Activated naive CD8-positive, alpha-beta T cell treated with anti-CD3 and anti-CD28 coated beads, Interleukin-2, amount 50 U/mL, for 24 hours (primary cell): Measurements from ENCODE around the gene HOXB4.

Experiments used
- ATAC-seq: fragments of 150-1000 bp; cut with Tn5 transposase; one replicate; pipeline ENCODE4 v1.10.0; 2021
- DNase-seq: peaks from one replicate; pipeline ENCODE4 v3.0.0; 2021
- H3K27ac Mint-ChIP-seq: one replicate; pipeline ENCODE4 v1.8.0; 2021; ENCODE audit warnings: mild to moderate bottlenecking, mixed read lengths
- H3K27me3 Mint-ChIP-seq: one replicate; pipeline ENCODE4 v1.8.0; 2021; ENCODE audit warnings: mixed read lengths
- H3K36me3 Mint-ChIP-seq: one replicate; pipeline ENCODE4 v1.8.0; 2021; ENCODE audit warnings: low read depth, mixed read lengths
- H3K4me1 Mint-ChIP-seq: one replicate; pipeline ENCODE4 v1.8.0; 2021; ENCODE audit warnings: mixed read lengths
- H3K4me3 Mint-ChIP-seq: one replicate; pipeline ENCODE4 v1.8.0; 2021; ENCODE audit warnings: mild to moderate bottlenecking, moderate library complexity, mixed read lengths
- H3K9me3 Mint-ChIP-seq: one replicate; pipeline ENCODE4 v1.8.0; 2021; ENCODE audit warnings: mixed read lengths

Gene HOXB4

DNA sequence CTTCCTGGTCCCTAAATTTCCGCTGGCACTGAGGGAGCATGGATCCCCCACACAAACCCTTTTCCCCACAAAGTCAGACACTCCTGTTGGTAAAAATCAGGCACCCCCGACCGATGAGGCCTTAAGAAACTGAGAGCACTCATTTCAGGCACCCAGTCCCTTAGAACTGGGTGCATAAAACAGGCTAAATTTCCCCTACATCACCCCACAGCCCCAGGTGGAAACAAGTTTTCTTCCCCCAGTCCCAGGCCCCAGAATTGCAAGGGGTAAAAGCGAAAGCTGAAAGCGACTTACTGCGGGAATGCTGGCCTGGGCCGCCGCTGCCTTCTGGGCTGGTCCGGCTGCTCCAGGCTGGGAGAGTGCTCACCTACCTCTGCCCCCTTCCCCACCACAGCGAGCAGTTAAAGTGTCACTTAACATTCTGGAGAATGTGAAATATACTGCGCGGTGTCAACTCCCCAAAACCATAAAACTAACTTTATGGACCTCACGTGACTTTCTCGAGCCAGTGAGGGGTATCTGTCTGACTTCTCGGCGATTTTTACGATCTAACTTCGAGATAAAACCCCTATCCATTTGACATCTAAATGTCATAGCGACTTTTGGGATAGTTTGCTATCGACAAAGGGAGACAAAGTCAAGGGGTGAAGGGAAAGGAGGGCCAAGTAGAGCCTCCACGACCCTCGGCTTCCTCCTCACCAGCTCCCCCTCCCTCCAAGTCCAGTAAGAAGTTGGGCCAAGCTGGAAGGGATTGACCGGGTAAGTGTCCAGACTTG, 11.9 kb upstream of the HOXB4 start, which contains the start of gene HOXB3:
Gene HOXB3 (minus strand): TSS at position 411 of the 776 bp plus-strand sequence. CDS start 37,767 bp downstream, outside the sequence.
- Mint-ChIP-seq H3K9me3 (no peaks in the 10 kb centered on the region), H3K27ac (no peak within 1 kb of the TSS), H3K36me3 (no peaks in the 10 kb centered on the region), H3K4me3 (peak within 1 kb of the TSS; percentile 39), H3K4me1 (peaks cover 42% of the 10 kb centered on the region), H3K27me3 (peaks cover 89% of the 10 kb centered on the region)
- DNase-seq (no peak), ATAC-seq (no peak)

DNA sequence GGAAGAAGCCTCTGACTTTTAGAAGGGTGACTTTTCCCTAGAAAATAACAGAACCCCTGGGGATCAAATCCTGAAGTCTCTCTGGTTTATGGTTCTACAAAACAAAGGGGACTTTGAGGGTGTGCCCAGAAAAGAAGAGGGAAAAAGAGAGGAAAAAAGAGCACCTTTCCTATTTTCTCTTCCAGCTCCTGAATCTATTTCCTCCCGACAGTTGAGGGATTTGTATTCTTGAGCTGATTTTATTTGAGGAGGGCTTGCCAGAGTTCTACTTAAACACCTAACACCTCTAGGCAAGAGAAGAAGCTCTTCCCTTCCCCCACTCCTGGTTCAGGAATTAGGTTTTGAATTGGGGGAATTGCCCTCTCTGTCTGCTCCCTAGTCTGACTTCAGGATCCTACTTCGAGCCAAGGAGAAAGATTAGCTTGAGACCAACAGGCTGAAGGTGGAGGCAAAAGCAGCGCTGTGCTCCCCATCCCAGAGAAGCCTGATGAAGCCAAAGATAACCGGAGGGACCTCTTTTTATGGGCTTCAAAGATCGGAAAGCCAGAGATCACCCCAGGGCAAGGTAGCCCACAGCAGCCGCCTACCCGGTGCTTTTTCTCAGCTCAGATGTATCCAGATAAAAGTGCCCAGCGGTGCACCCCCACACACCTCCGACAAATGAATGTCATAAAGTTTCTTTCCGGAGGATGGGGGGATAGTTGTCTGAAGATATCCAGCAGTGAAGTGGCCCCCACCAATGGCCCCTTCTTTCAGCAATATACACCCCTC, 11.1 kb upstream of the HOXB4 start:
- peaks cover 90% of the 10 kb centered on the region for H3K27me3 Mint-ChIP-seq
- no peak for ATAC-seq
- peak overlapping the region; percentile 39 for H3K4me3 Mint-ChIP-seq
- H3K36me3 Mint-ChIP-seq: no peaks in the 10 kb centered on the region
- H3K27ac Mint-ChIP-seq: no peak overlapping the region
- peaks cover 44% of the 10 kb centered on the region for H3K4me1 Mint-ChIP-seq
- H3K9me3 Mint-ChIP-seq: no peaks in the 10 kb centered on the region
- DNase-seq: no peak

DNA sequence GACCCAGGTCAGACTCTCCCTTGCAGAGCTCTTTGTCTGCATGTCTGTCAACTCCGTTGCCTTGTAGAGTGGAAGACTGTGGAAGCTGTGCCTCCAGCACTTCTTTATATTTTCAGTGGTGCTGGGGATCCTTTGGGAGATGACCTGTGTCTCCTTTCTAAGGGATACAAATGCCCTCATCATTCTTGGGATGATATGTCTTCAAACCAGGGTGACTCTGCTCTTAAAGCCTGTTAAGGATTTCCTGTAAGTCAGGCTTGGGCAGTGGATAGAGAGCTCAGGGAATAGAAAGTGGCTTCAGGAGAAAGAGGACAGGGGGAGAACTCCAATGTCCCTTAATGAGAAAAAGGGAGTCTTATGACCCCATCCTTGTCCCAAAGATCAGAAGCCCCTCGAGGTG, 10.4 kb upstream of the HOXB4 start:
- no peak overlapping the region for H3K4me3 Mint-ChIP-seq
- H3K27me3 Mint-ChIP-seq: peaks cover 93% of the 10 kb centered on the region
- no peak overlapping the region for H3K27ac Mint-ChIP-seq
- DNase-seq (no peak), ATAC-seq (no peak)
- no peaks in the 10 kb centered on the region for H3K36me3 Mint-ChIP-seq
- H3K4me1 Mint-ChIP-seq: peaks cover 43% of the 10 kb centered on the region
- no peaks in the 10 kb centered on the region for H3K9me3 Mint-ChIP-seq

DNA sequence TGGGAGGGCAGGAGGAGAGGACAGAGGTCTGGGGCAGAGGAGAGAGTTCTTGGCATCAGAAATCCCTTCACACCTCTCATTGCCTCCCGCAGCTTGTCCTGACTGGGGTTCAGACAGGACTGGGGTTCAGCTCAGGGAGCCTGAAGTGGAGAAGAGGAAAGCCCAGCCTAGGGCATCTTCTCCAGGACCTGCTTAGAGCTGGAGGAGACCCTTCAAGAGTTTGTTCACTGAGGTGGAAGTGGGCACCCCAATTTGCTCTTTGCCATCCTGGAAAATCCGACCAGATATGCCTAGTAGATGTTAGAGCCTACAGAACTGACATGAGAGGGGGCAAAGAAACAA, 9.9 kb upstream of the HOXB4 start:
- H3K4me3 Mint-ChIP-seq: no peak overlapping the region
- H3K9me3 Mint-ChIP-seq: no peaks in the 10 kb centered on the region
- DNase-seq: no peak
- H3K4me1 Mint-ChIP-seq: peaks cover 41% of the 10 kb centered on the region
- no peaks in the 10 kb centered on the region for H3K36me3 Mint-ChIP-seq
- H3K27me3 Mint-ChIP-seq: peaks cover 95% of the 10 kb centered on the region
- ATAC-seq: no peak
- H3K27ac Mint-ChIP-seq: no peak overlapping the region

DNA sequence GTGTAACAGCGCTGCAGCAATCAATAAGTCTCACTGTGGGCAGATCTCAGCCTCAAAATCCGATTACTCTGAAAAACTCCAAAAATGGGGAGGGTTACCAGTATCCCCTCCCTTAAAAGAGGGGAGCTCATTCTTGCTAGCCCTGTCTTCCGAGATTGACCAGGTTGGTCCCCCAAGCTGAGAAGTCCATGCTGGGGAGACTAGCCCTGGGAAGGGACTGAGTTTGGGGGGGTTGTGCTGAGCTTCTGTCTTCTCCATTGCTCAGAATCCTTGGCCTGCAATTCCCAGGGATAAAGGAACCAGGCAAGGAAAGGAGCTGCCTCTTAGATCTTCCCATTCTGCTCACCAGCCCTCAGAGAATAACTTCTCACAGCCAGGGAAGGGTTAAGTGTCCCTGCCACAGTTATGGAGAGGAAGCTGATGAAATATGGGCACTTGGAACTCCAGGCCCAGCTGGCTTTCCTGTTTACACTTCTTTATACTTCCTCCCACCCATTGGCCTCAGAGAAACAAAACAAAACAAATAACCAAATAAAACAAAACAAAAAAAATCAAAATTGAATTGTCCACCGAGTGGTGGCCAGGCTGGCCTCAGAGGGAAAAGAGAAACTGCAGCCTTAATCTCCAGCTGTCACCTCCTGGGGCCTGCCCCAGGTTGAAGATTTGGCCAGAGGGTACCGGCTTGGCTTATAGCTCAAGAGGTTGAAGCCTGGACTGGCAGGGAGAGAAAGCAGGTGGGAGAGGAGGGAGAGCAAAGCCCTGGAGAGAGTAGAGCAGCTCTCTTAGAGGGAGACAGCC, 9.3 kb upstream of the HOXB4 start:
- Mint-ChIP-seq H3K27ac (no peak overlapping the region), H3K36me3 (no peaks in the 10 kb centered on the region), H3K4me3 (peak overlapping the region; percentile 12), H3K9me3 (no peaks in the 10 kb centered on the region), H3K4me1 (peaks cover 38% of the 10 kb centered on the region), H3K27me3 (peaks cover 96% of the 10 kb centered on the region)
- ATAC-seq: no peak
- no peak for DNase-seq

DNA sequence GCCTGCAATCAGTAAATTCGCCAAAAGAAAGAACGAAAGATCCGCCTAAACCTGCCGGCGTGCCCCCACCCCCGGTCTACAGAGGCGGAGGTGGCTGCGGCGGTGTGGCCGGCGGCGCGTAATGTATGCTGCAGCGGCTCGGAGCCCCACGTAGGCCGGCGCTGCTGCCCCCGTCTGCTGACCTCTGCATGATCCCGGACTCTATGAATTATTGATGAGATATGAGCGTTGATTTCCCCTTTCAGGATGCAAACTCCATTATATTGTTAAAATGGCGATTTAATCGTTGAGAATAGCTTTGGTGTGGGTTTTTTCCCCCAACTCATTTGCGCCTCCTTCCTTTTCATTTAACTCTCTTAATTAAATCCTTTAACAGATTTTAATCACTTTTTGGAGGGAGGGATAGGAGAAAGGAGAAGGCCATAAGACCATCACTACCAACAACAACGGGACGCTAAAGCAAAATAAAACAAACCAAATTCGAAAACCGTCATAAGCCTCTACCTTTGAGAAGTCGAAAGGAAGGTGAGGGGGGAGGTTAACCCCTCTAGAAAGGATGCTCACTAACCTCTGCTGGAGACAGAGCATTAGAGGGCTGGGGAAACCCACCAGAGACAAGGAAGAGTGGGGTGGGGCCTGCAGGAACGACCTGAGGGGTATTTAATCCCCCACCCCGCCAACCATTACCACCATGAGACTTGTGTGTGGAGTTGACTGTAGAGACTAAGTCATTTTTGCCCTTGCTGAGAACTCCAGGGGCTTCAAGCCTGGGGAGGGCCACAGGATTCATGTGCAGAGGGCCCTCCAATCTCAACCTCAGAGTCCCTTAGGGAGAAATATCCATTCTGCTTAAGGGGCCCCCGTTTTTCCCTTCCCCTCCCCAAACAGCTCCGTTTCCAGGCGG, 8.5 kb upstream of the HOXB4 start:
- Mint-ChIP-seq H3K27me3 (peaks cover 95% of the 10 kb centered on the region), H3K4me3 (peak overlapping the region; percentile 86), H3K4me1 (peaks cover 39% of the 10 kb centered on the region), H3K9me3 (no peaks in the 10 kb centered on the region), H3K36me3 (no peaks in the 10 kb centered on the region), H3K27ac (peak overlapping the region; percentile 27)
- DNase-seq (peak; percentile 55), ATAC-seq (no peak)

DNA sequence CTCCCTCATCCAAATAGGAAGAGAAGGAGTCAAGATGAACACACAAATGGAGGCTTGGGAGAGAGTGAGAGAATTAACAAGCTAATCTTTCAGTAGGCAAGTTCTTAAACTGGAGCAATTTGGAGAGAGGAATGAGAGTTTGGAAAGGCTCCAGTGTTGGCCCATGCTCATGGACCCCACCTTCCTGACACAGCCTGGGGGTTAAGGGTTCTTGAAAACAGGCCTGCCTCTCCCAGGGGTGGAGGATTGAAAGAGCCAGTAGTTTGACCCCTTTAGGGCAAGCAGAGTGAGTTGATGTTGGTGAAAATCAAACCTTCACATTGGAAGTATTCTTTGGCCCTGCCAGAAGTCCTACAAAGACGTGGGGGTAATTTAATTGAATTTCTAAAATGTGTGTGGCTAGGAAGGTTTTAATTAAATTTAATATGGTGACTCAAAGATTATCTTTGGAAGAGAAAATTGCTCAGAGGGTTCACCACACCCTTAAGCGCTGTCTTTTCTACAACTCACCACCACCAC, 6.1 kb upstream of the HOXB4 start:
- H3K4me1 Mint-ChIP-seq: peaks cover 49% of the 10 kb centered on the region
- no peaks in the 10 kb centered on the region for H3K9me3 Mint-ChIP-seq
- DNase-seq: no peak
- no peaks in the 10 kb centered on the region for H3K36me3 Mint-ChIP-seq
- ATAC-seq: no peak
- no peak overlapping the region for H3K27ac Mint-ChIP-seq
- H3K27me3 Mint-ChIP-seq: peaks cover 94% of the 10 kb centered on the region
- H3K4me3 Mint-ChIP-seq: no peak overlapping the region

DNA sequence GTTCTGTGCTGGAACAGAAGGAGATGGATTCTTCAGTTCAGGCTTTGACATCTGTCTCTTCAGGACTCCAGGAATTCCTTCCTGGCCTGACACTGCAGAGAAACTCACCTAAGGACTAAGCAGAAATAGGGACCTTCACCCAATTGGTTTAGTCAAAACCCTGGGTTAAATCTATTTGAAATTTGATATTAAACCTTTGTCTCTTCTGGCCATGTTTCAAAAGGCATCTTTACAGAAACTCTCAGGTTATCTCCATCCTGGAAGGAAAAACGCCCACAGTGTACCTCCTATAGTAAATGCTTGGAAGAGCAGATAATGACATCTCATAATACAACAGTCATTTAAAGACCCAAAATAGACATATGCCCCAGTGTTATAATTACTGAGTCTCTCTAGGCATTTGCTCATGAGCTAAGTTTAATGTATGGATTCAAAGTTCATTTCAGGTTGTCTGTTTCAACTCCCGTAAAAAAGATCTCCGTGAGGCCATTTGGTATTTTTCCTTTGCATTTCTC, 5.6 kb upstream of the HOXB4 start:
- H3K27me3 Mint-ChIP-seq: peaks cover 94% of the 10 kb centered on the region

DNA sequence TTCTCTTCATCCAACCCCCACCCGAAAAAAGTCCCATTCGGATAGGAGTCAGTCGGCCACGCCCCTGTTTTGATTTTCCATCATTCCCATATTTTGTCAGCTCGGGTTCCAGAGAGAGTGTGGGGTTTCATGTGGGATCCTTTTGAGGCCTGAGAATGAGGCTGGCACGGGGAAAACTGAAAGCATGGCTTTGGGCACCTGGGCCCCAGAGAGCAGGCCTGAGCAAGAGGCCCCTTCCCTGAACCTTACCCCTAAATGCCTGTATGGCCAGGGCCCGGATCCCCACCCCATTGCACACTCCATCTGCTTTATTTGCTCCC, 4.6 kb upstream of the HOXB4 start:
- ATAC-seq: no peak
- Mint-ChIP-seq H3K27ac (no peak overlapping the region), H3K4me3 (peak overlapping the region; percentile 57), H3K4me1 (peaks cover 58% of the 10 kb centered on the region), H3K27me3 (peaks cover 86% of the 10 kb centered on the region), H3K9me3 (no peaks in the 10 kb centered on the region), H3K36me3 (no peaks in the 10 kb centered on the region)
- no peak for DNase-seq

More for the DNA sequence above, 5.6 kb upstream of the HOXB4 start:
- H3K36me3 Mint-ChIP-seq: no peaks in the 10 kb centered on the region
- ATAC-seq: no peak
- DNase-seq: no peak
- H3K4me3 Mint-ChIP-seq: no peak overlapping the region
- H3K9me3 Mint-ChIP-seq: no peaks in the 10 kb centered on the region
- H3K27ac Mint-ChIP-seq: no peak overlapping the region
- H3K4me1 Mint-ChIP-seq: peaks cover 53% of the 10 kb centered on the region

DNA sequence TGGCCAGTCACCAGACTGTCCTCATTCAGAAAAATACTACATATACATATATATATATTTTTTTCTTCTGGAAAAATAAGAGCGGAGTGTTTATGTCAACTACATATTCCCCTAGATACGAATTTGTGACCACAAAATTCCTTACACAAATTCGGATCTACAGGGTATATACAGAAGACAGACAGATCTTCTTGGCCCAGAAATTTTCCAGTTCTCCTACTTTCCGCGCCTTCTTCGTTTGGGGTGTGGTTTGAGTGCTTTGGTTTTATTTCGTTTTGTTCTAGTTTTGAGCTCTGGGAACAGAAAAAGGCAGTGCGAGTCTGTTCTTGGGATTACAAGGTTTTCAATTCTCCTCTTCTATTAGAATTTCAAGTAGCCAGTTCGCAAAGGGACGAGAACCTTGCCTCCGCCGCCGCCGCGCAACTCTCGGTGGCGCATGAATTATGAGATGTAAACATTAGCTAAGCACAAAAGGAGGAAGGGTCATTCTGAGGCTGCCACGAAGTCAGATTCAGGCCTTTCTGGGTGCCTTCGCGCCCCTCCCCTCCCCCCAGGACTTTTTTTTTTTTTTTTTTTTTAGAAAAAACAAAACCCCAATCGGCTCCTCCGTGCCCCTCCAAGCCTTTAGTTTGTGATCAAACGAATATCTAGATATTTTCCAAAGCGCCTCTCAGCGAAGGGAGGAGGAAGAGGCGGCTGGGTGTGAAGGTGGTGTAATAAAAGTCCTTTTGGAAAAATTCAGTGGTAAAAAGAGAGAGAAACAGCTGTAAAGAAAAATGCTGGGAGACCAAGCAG, 1.8 kb upstream of the HOXB4 start:
- Mint-ChIP-seq H3K27ac (no peak overlapping the region), H3K36me3 (no peaks in the 10 kb centered on the region), H3K27me3 (peaks cover 66% of the 10 kb centered on the region), H3K9me3 (no peaks in the 10 kb centered on the region), H3K4me3 (peak overlapping the region; percentile 2), H3K4me1 (peaks cover 56% of the 10 kb centered on the region)
- DNase-seq (no peak), ATAC-seq (no peak)

DNA sequence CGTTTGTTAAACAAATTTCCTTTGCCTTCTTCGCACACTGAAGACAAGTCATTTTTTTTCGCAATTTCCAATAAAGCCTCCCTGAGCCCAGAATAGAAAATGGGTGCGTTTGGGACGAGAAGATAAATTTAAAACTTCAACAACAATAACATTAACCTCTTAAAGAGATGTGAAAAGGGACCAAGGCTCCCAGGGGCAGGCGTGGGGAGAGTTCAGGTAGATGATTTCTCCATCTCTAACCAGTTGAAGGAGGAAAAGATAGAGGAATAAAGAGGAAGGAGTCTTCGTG, 1.3 kb upstream of the HOXB4 start:
- no peak for ATAC-seq
- DNase-seq: no peak
- Mint-ChIP-seq H3K4me1 (peaks cover 54% of the 10 kb centered on the region), H3K27me3 (peaks cover 61% of the 10 kb centered on the region), H3K9me3 (no peaks in the 10 kb centered on the region), H3K36me3 (no peaks in the 10 kb centered on the region), H3K27ac (no peak overlapping the region), H3K4me3 (peak overlapping the region; percentile 87)

DNA sequence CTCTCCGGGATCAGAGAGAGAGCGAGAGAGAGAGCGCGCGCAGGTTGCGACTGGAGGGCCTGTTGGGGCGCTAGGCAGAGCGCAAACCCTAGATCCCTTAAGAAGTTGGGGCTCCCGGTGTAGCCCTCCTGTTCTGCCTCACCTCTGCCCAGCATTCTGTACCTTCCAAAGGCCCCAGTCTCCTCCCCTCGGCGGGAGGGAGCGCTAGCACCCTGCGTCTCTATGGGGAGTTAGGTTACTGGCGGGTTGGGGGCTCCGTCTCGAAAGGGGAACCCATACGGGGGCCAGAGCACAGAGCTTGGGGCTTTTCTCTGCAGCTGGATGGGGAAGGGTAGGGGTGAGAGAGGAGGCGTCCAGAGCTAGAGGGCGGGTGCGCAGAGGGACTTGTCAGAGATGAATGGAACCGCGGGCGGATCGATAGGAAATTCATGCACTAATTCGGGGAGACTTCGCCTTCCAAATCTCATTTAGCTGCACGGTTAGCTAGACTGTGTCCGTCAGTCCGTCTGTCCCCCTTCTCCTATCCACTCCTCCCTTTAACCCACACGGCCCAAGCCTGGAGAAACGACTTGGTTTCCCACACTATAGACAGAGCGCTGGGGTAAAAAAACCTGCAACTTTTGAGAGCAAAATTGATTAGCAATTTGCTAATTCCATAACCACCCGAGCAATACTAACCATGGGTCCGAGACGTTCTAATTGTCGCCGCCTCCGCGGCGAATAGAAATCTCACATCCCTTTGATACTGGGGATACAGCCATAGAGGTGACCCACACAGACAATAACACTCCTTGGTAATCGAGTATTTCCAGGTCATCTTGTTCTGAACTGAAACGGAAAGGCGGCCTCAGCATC, 693 bp upstream of the HOXB4 start:
- H3K4me3 Mint-ChIP-seq: peak overlapping the region; percentile 87
- DNase-seq (no peak), ATAC-seq (peak; percentile 58)
- H3K27ac Mint-ChIP-seq: peak overlapping the region; percentile 53
- H3K9me3 Mint-ChIP-seq: no peaks in the 10 kb centered on the region
- H3K27me3 Mint-ChIP-seq: peaks cover 56% of the 10 kb centered on the region
- no peaks in the 10 kb centered on the region for H3K36me3 Mint-ChIP-seq
- H3K4me1 Mint-ChIP-seq: peaks cover 54% of the 10 kb centered on the region
